ENCODE results near the gene PLEKHA4. TPM values are rescaled to one million over a fixed set of nuclear protein-coding genes. Genes with fewer than 3 reads are reported as not detected.
A peak's percentile ranks its signal among the peaks of the same experiment; 100 is the strongest.
"Not testable (repeated sequence)": the region's sequence is repeated elsewhere in the genome, so short reads cannot be mapped to it uniquely, and the experiment has no call there.

Gene PLEKHA4
- total RNA-seq, 1 experiment from 2014 or later: not detected

DNA sequence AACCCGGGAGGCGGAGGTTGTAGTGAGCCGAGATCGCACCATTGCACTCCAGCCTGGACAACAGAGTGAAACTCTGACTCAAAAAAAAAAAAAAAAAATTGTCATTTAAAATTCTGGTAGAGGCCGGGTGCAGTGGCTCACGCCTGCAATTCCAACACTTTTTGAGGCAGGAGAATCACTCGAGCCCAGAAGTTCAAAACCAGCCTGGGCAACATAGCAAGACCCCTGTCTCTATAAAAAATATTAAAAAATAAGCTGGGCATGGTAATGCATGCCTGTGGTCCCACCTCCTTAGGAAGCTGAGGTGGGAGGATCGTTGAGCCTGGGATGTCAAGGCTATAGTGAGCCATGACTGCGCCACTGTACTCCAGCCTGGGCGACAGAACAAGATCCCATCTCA is 37.9 kb upstream of the PLEKHA4 start:
- H3K27me3 ChIP-seq (ENCODE audit: low read length): no peaks in the 10 kb centered on the region

DNA sequence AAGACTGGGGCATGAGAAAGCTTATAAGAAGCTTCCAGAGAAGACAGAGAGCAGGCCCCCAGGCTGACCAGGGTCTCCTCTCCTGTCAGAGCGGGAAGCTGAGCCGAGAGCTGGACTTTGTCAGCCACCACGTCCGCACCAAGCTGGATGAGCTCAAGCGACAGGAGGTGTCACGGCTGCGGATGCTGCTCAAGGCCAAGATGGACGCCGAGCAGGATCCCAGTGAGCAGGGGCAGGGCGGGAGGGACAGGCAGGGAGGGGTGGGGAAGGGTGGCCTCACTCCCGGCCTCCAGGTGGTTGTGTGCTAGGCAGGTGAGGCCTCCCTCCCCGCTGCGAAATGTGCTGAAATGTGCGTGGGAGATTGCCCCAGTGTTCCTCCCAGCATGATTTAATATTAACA is 37.2 kb upstream of the PLEKHA4 start:
- Histone ChIP-seq H3K79me2 (ENCODE audit: low read length) (peaks cover 8% of the 10 kb centered on the region; the same call in 1 of the 2 replicates), H3K9me3 (ENCODE audit: low read length) (no peaks in the 10 kb centered on the region), H3K27ac (ENCODE audit: low read length) (no peak overlapping the region), H3K9me2 (replicated peaks; ENCODE audit: insufficient read depth, low read length) (no peaks in the 10 kb centered on the region), H2AFZ (ENCODE audit: low read length) (no peak overlapping the region), H3K4me3 (ENCODE audit: low read length) (no peak overlapping the region), H3K27me3 (ENCODE audit: low read length) (no peaks in the 10 kb centered on the region), H3K9ac (ENCODE audit: low read length) (no peak overlapping the region), H3K4me1 (ENCODE audit: low read length) (peaks cover 12% of the 10 kb centered on the region), H3K4me2 (ENCODE audit: low read depth, low read length, poor library complexity, severe bottlenecking) (no peak overlapping the region), H4K20me1 (ENCODE audit: insufficient read depth, low read depth, low read length) (no peaks in the 10 kb centered on the region), H3K36me3 (ENCODE audit: insufficient read depth, low read length) (peaks cover 7% of the 10 kb centered on the region; the same call in 1 of the 2 replicates)
- no peak for DNase-seq

More for the DNA sequence above, 37.9 kb upstream of the PLEKHA4 start:
- Histone ChIP-seq H3K9me3 (ENCODE audit: low read length) (no peaks in the 10 kb centered on the region), H3K4me1 (ENCODE audit: low read length) (peaks cover 6% of the 10 kb centered on the region), H3K4me3 (ENCODE audit: low read length) (no peak overlapping the region), H2AFZ (ENCODE audit: low read length) (no peak overlapping the region), H3K9ac (ENCODE audit: low read length) (no peak overlapping the region), H3K9me2 (replicated peaks; ENCODE audit: insufficient read depth, low read length) (no peaks in the 10 kb centered on the region), H4K20me1 (ENCODE audit: insufficient read depth, low read depth, low read length) (no peaks in the 10 kb centered on the region), H3K36me3 (ENCODE audit: insufficient read depth, low read length) (peaks cover 8% of the 10 kb centered on the region; the same call in 1 of the 2 replicates), H3K27ac (ENCODE audit: low read length) (no peak overlapping the region), H3K4me2 (ENCODE audit: low read depth, low read length, poor library complexity, severe bottlenecking) (no peak overlapping the region), H3K79me2 (ENCODE audit: low read length) (peaks cover 3% of the 10 kb centered on the region; the same call in 1 of the 2 replicates)
- DNase-seq: no peak

DNA sequence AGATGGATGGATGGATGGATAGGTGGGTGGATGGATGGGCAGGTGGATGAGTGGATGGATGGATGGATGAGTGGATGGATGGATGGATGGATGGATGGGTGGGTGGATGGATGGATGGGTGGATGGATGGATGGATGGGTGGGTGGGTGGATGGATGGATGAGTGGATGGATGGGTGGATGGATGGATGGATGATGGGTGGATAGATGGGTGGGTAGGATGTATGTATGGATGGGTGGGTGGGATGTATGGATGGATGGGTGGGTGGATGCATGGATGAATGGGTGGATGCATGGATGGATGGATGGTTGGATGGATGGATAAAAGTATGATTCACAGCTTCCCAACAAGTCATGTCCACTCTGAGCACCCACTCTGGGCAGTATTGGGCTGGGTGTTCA is 35.4 kb upstream of the PLEKHA4 start:
- not testable (repeated sequence) for H3K9me2 ChIP-seq (replicated peaks; ENCODE audit: insufficient read depth, low read length); H3K9ac ChIP-seq (ENCODE audit: low read length); H3K36me3 ChIP-seq (ENCODE audit: insufficient read depth, low read length); H2AFZ ChIP-seq (ENCODE audit: low read length); H3K4me2 ChIP-seq (ENCODE audit: low read depth, low read length, poor library complexity, severe bottlenecking); H3K4me3 ChIP-seq (ENCODE audit: low read length); H3K27me3 ChIP-seq (ENCODE audit: low read length); H3K9me3 ChIP-seq (ENCODE audit: low read length); H3K27ac ChIP-seq (ENCODE audit: low read length); DNase-seq; H4K20me1 ChIP-seq (ENCODE audit: insufficient read depth, low read depth, low read length)
- Histone ChIP-seq H3K79me2 (ENCODE audit: low read length) (peaks cover 12% of the 10 kb centered on the region; the same call in 1 of the 2 replicates), H3K4me1 (ENCODE audit: low read length) (peaks cover 13% of the 10 kb centered on the region)

DNA sequence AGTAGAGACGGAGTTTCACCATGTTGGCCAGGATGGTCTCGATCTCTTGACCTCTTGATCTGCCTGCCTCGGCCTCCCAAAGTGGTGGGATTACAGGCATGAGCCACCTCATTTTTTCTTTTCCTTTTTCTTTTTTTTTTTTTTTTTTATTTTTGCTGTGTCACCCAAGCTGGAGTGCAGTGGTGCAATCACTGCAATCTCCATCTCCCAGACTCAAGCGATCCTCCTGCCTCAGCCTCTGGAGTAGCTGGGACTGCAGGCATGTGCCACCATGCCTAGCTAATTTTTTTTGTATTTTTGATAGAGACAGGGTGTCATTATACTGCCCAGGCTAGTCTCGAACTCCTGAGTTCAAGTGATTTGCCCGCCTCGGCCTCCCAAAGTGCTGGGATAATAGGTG is 33.9 kb upstream of the PLEKHA4 start:
- not testable (repeated sequence) for H3K4me2 ChIP-seq (ENCODE audit: low read depth, low read length, poor library complexity, severe bottlenecking); H3K27ac ChIP-seq (ENCODE audit: low read length); H3K9ac ChIP-seq (ENCODE audit: low read length); H3K9me2 ChIP-seq (replicated peaks; ENCODE audit: insufficient read depth, low read length); H4K20me1 ChIP-seq (ENCODE audit: insufficient read depth, low read depth, low read length); H3K4me3 ChIP-seq (ENCODE audit: low read length); H3K36me3 ChIP-seq (ENCODE audit: insufficient read depth, low read length); H3K27me3 ChIP-seq (ENCODE audit: low read length); DNase-seq; H2AFZ ChIP-seq (ENCODE audit: low read length); H3K9me3 ChIP-seq (ENCODE audit: low read length)
- Histone ChIP-seq H3K4me1 (ENCODE audit: low read length) (peaks cover 13% of the 10 kb centered on the region), H3K79me2 (ENCODE audit: low read length) (peaks cover 12% of the 10 kb centered on the region; the same call in 1 of the 2 replicates)

DNA sequence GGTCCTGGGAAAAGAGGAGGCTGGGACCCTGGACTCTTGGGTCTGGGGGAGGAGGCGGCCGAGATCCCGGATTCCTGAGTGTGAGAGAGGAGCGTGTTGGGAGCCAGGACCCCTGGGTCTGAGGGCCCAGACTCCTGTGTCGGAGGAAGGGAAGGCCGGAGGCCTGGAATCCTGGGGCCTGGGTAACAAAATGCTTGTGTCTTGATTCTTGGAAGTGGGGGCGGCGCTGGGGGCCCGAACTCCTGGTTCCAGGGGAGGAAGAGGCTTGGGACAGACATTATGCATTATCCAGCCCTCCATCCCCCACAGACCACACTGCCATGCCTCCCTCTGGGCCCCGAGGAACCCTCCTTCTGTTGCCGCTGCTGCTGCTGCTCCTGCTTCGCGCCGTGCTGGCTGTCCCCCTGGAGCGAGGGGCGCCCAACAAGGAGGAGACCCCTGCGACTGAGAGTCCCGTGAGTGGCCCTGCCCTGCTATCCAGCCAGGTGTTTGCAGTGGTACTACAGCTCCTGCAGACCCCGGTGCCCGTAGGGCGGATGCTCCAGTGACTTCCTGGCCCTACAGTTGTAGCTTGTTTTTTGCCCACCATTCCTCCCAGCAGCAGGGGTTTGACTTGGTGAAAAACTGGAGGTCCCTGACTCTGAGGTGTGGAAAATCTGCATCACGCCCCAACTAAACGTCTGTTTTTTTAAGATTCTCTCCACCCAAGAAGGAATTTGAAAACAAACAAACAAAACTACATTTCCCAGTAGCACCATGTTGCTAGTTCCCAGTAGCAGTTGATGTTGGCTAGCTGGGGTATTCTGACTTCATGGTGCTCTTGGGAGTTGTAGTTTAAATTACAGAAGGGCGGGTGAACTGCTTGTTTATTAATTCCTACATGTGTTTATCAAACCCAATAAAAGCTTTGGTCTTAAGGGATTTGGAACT is 32.3 kb upstream of the PLEKHA4 start:
- peaks cover 5% of the 10 kb centered on the region; the same call in 1 of the 2 replicates for H3K36me3 ChIP-seq (ENCODE audit: insufficient read depth, low read length)
- H3K27me3 ChIP-seq (ENCODE audit: low read length): no peaks in the 10 kb centered on the region
- H4K20me1 ChIP-seq (ENCODE audit: insufficient read depth, low read depth, low read length): no peaks in the 10 kb centered on the region
- no peaks in the 10 kb centered on the region for H3K9me3 ChIP-seq (ENCODE audit: low read length)
- H3K4me2 ChIP-seq (ENCODE audit: low read depth, low read length, poor library complexity, severe bottlenecking): peak overlapping the region; percentile 78
- no peak overlapping the region for H3K27ac ChIP-seq (ENCODE audit: low read length)
- no peak overlapping the region for H2AFZ ChIP-seq (ENCODE audit: low read length)
- H3K4me1 ChIP-seq (ENCODE audit: low read length): peaks cover 13% of the 10 kb centered on the region
- H3K4me3 ChIP-seq (ENCODE audit: low read length): peak overlapping the region; percentile 81
- H3K79me2 ChIP-seq (ENCODE audit: low read length): peaks cover 12% of the 10 kb centered on the region; the same call in 1 of the 2 replicates
- DNase-seq: peak; percentile 64
- no peaks in the 10 kb centered on the region for H3K9me2 ChIP-seq (replicated peaks; ENCODE audit: insufficient read depth, low read length)
- peak overlapping the region; percentile 83 for H3K9ac ChIP-seq (ENCODE audit: low read length)

DNA sequence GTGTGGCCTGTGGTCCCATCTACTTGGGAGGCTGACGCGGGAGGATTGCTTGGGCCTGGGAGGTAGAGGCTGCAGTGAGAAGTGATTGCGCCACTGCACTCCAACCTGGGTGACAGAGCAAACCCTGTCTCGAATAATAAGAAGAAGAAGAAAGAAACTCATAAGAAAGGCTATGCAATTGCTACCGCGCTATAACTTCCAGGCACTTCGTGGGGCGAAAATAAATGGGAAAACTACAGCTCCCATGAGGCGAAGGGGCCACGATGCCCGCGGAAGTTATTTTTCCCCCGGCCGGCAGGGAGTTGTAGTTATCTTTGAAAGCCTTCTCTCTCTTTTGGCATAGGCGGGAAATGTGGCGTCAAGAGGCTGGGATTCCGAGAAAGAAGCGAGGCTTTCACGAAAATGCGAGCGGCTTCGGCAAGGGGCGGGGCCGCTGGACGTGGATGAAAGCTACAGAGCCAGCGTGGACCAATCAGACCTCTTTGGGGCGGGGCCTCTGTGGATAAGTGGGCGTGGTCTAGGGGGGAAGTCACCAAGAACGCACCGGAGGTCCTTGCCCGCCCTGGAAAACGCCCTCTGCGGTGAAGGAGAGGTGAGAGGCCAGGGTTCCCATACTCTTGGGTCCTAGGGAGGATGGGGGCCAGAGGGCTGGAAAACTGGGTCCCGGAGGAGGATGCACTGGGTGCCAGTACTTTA is 31.5 kb upstream of the PLEKHA4 start, which contains the start of gene NUCB1:
Gene NUCB1, plus strand, starts transcription at position 532 of the 696 bp plus-strand sequence. CDS start 485 bp downstream, outside the sequence.
- Histone ChIP-seq H3K4me2 (ENCODE audit: low read depth, low read length, poor library complexity, severe bottlenecking) (peak within 1 kb of the TSS; percentile 78), H3K36me3 (ENCODE audit: insufficient read depth, low read length) (peaks cover 2% of the 10 kb centered on the region; the same call in 1 of the 2 replicates), H3K4me3 (ENCODE audit: low read length) (peak within 1 kb of the TSS; percentile 81), H3K4me1 (ENCODE audit: low read length) (peaks cover 13% of the 10 kb centered on the region), H3K27ac (ENCODE audit: low read length) (no peak within 1 kb of the TSS), H3K79me2 (ENCODE audit: low read length) (peaks cover 12% of the 10 kb centered on the region; the same call in 1 of the 2 replicates), H2AFZ (ENCODE audit: low read length) (peak within 1 kb of the TSS; percentile 58), H3K9me2 (replicated peaks; ENCODE audit: insufficient read depth, low read length) (no peaks in the 10 kb centered on the region), H3K27me3 (ENCODE audit: low read length) (no peaks in the 10 kb centered on the region), H3K9me3 (ENCODE audit: low read length) (no peaks in the 10 kb centered on the region), H3K9ac (ENCODE audit: low read length) (peak within 1 kb of the TSS; percentile 83), H4K20me1 (ENCODE audit: insufficient read depth, low read depth, low read length) (no peaks in the 10 kb centered on the region)
- DNase-seq: peak; percentile 100

DNA sequence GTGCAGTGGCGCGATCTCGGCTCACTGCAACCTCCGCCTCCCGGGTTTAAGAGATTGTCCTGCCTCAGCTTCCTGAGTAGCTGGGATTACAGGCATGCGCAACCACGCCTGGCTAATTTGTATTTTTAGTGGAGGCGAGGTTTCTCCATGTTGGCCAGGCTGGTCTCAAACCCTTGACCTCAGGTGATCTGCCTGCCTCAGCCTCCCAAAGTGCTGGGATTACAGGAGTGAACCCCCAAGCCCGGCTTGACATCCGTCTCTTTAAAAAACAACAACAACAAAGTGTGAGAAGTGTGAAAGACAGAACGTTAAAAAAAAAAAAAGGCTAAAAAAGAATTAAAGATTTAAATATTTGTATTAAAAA is 31.0 kb upstream of the PLEKHA4 start:
- not testable (repeated sequence) for H2AFZ ChIP-seq (ENCODE audit: low read length); H4K20me1 ChIP-seq (ENCODE audit: insufficient read depth, low read depth, low read length); H3K9me2 ChIP-seq (replicated peaks; ENCODE audit: insufficient read depth, low read length); H3K36me3 ChIP-seq (ENCODE audit: insufficient read depth, low read length); H3K27me3 ChIP-seq (ENCODE audit: low read length); H3K9ac ChIP-seq (ENCODE audit: low read length); H3K9me3 ChIP-seq (ENCODE audit: low read length); H3K4me2 ChIP-seq (ENCODE audit: low read depth, low read length, poor library complexity, severe bottlenecking); H3K27ac ChIP-seq (ENCODE audit: low read length); H3K4me3 ChIP-seq (ENCODE audit: low read length); DNase-seq
- Histone ChIP-seq H3K79me2 (ENCODE audit: low read length) (peaks cover 12% of the 10 kb centered on the region; the same call in 1 of the 2 replicates), H3K4me1 (ENCODE audit: low read length) (peaks cover 13% of the 10 kb centered on the region)

DNA sequence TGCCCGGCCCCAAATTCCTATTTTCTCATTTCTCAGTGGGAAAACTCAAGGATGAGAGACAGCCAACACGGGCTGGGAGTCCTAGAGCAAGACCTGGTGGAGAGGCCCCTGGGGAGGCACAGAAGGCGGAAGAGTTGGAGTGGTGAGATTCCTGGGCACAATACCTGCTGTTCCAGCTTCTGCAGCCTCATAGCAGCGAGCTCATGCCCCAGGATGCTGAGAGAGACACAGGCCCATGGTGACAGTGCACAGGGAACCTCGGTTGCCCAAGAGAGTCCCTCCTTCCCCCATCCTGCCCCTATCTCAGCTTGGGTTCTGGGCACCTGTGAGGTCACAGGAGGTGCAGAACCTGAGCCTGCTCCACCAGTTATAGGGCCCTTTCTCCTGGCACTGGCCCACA is 28.8 kb upstream of the PLEKHA4 start:
- Histone ChIP-seq H3K4me1 (ENCODE audit: low read length) (peaks cover 13% of the 10 kb centered on the region), H3K79me2 (ENCODE audit: low read length) (peaks cover 12% of the 10 kb centered on the region; the same call in 1 of the 2 replicates), H4K20me1 (ENCODE audit: insufficient read depth, low read depth, low read length) (no peaks in the 10 kb centered on the region), H3K9me3 (ENCODE audit: low read length) (no peaks in the 10 kb centered on the region), H3K27me3 (ENCODE audit: low read length) (no peaks in the 10 kb centered on the region), H3K9me2 (replicated peaks; ENCODE audit: insufficient read depth, low read length) (no peaks in the 10 kb centered on the region), H3K4me3 (ENCODE audit: low read length) (no peak overlapping the region), H3K9ac (ENCODE audit: low read length) (no peak overlapping the region), H3K27ac (ENCODE audit: low read length) (no peak overlapping the region), H3K36me3 (ENCODE audit: insufficient read depth, low read length) (no peaks in the 10 kb centered on the region), H3K4me2 (ENCODE audit: low read depth, low read length, poor library complexity, severe bottlenecking) (no peak overlapping the region), H2AFZ (ENCODE audit: low read length) (no peak overlapping the region)
- DNase-seq: no peak

Measured in Karpas-422 (cell line).